Left ventricle myocardium inferior (tissue), 1 donor: ENCODE measurements around the gene PRH2. TPM values are rescaled to one million over a fixed set of nuclear protein-coding genes. Genes with fewer than 3 reads are reported as not detected.

Experiments used
- DNase-seq: peaks from one replicate; pipeline ENCODE4 v3.0.0-alpha.2; 2020
- H3K27ac ChIP-seq: fragments of 200-600 bp; replicated peaks from 2 replicates; pipeline ENCODE4 v1.8.0; 2021
- H3K27me3 ChIP-seq: fragments of 200-600 bp; 2 replicates; pipeline ENCODE4 v1.8.0; 2021; ENCODE audit warnings: low read depth
- H3K36me3 ChIP-seq: fragments of 200-600 bp; 2 replicates; pipeline ENCODE4 v1.8.0; 2021
- H3K4me1 ChIP-seq: fragments of 200-600 bp; 2 replicates; pipeline ENCODE4 v1.8.0; 2021
- H3K4me3 ChIP-seq: fragments of 200-600 bp; 2 replicates; pipeline ENCODE4 v1.8.0; 2021; ENCODE audit warnings: mild to moderate bottlenecking, moderate library complexity
- H3K9me3 ChIP-seq: fragments of 200-600 bp; replicated peaks from 2 replicates; pipeline ENCODE4 v1.8.0; 2021
- intact Hi-C: fragments of 100-400 bp; cut with micrococcal nuclease; formaldehyde crosslinking; loops from one replicate; pipeline ENCODE4 v1.11.0; 2022
- total RNA-seq: library from RNA; stranded (reverse); fragmentation: NEBNext Ultra II Directional; extraction: Animal tissue kit (Norgen Biotek cat#: 25700); gene quantifications from one replicate; pipeline ENCODE4 v1.2.1, GENCODE V29; 2021
- TF ChIP-seq, protein P1 (sequence below): fragments of 200-600 bp; IDR thresholded peaks from 2 replicates; pipeline ENCODE4 v1.8.0; 2021; ENCODE audit warnings: antibody characterized with exemption, mild to moderate bottlenecking, borderline replicate concordance
- donor health status: DM: no; HTN: yes; CAD: no; lungs with severe emphysema.

PRH2 gene
- total RNA-seq, 1 donor from 2014 or later, result not detected

GRCh38 chr12:10900530-10900929 is 28.5 kb upstream of the PRH2 start:
- no peak for DNase-seq
- Histone ChIP-seq H3K27ac (no peak overlapping the region), H3K27me3 (no peaks in the 10 kb centered on the region), H3K4me1 (no peaks in the 10 kb centered on the region), H3K4me3 (no peak overlapping the region), H3K9me3 (peaks cover 38% of the 10 kb centered on the region), H3K36me3 (peaks cover 8% of the 10 kb centered on the region)
- TF ChIP-seq, protein P1, sequence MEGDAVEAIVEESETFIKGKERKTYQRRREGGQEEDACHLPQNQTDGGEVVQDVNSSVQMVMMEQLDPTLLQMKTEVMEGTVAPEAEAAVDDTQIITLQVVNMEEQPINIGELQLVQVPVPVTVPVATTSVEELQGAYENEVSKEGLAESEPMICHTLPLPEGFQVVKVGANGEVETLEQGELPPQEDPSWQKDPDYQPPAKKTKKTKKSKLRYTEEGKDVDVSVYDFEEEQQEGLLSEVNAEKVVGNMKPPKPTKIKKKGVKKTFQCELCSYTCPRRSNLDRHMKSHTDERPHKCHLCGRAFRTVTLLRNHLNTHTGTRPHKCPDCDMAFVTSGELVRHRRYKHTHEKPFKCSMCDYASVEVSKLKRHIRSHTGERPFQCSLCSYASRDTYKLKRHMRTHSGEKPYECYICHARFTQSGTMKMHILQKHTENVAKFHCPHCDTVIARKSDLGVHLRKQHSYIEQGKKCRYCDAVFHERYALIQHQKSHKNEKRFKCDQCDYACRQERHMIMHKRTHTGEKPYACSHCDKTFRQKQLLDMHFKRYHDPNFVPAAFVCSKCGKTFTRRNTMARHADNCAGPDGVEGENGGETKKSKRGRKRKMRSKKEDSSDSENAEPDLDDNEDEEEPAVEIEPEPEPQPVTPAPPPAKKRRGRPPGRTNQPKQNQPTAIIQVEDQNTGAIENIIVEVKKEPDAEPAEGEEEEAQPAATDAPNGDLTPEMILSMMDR, result no peak
- intact Hi-C loops, result no loop called here

DNA sequence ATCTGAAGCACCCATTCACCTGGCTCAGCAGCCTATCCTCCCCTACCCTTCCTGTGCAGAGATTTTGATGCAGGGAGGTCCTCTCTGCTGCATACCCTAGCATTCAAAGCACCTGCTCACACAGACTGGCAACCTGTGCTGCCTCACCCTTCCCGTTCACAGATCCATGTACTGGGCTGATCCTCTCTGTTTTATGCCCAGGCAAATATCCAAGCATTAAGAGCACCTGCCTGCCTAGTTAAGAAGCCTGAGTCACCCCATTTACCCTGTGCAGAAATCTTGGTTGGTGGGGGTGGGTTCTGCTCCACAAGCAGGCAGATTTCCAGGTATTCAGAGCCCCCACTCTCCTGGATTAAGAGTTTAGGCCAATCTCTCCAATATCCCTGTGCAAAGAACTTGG is 28.1 kb upstream of the PRH2 start:
- intact Hi-C loops, result no loop called here
- Histone ChIP-seq H3K9me3 (peaks cover 42% of the 10 kb centered on the region), H3K4me3 (no peak overlapping the region), H3K36me3 (peaks cover 8% of the 10 kb centered on the region), H3K27ac (no peak overlapping the region), H3K27me3 (no peaks in the 10 kb centered on the region), H3K4me1 (no peaks in the 10 kb centered on the region)
- TF ChIP-seq, protein P1, result no peak
- DNase-seq, result no peak

DNA sequence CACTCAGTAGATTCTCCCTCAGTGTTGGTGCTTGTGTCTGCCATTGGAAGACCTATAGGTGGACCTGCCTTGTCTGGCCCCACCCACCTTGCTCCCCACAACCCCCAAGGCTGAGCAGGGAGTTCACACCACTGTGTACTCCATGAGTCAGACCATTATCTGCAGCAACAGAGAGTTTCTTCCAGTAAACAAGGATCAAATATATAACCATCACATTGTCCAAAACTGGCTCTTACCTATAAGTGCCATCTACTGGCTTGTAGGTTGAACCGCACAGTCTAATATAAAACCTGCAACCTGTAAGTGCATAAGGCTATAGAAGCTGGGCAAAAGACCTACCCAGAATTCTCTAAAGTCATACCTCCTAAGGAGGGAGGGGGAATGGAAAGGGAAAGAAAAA is 27.6 kb upstream of the PRH2 start:
- DNase-seq, result no peak
- Histone ChIP-seq H3K9me3 (peaks cover 45% of the 10 kb centered on the region), H3K36me3 (peaks cover 8% of the 10 kb centered on the region)

DNA sequence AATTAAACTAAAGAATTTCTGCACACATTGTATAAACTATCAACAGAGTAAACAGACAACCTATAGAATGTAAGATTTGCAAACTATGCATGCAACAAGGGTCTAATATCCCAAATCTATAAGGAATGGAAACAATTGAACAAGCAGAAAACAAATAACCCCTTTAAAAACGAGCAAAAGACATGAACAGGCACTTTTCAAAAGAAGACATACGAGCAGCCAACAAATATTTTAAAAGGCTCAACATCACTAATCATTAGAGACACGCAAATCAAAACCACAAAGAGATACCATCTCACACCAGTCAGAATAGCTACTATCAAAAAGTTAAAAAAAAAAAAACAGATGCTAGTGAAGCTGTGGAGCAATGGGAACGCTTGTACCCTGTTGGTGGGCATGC is 24.4 kb upstream of the PRH2 start:
- Histone ChIP-seq H3K4me3 (no peak overlapping the region), H3K27ac (no peak overlapping the region), H3K4me1 (no peaks in the 10 kb centered on the region), H3K36me3 (peaks cover 8% of the 10 kb centered on the region), H3K9me3 (peaks cover 45% of the 10 kb centered on the region), H3K27me3 (no peaks in the 10 kb centered on the region)
- no peak for DNase-seq
- TF ChIP-seq, protein P1, result no peak
- intact Hi-C loops, result no loop called here

More for the DNA sequence above, 27.6 kb upstream of the PRH2 start:
- Histone ChIP-seq H3K4me3 (no peak overlapping the region), H3K27ac (no peak overlapping the region), H3K4me1 (no peaks in the 10 kb centered on the region), H3K27me3 (no peaks in the 10 kb centered on the region)
- intact Hi-C loops, result no loop called here
- TF ChIP-seq, protein P1, result no peak

DNA sequence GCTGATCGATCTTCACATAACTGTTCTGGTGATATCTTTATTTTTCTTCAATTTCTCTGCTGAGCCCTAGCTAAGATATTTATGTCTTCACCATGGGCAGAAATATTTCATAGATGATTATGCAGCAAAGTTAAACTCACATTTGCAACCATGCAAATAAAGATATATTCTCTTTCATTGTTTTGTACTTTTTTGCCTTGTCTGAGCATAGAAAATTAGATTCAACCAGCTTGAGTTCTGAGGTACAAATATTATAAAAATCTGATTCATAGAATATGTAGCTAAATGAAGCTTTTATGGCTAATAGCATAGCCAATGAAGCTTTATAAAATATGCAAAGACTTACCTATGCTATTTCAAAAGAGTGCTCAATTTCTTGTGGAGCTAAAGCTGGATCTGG is 19.6 kb upstream of the PRH2 start, which contains the start of gene TAS2R13:
TAS2R13 (minus strand) TSS at position 101 of the 400 bp plus-strand sequence. CDS start 264 bp downstream, outside the sequence.
- no peak for DNase-seq
- Histone ChIP-seq H3K9me3 (peaks cover 18% of the 10 kb centered on the region), H3K4me1 (peaks cover 16% of the 10 kb centered on the region), H3K27ac (no peak within 1 kb of the TSS), H3K4me3 (no peak within 1 kb of the TSS), H3K36me3 (no peaks in the 10 kb centered on the region), H3K27me3 (no peaks in the 10 kb centered on the region)
- intact Hi-C loops, result no loop called here
- TF ChIP-seq, protein P1, result no peak
